D721Med (cell line): Measurements from ENCODE around the gene PRSS57.

Experiments used
- DNase-seq: peaks from one replicate; pipeline ENCODE4 v3.0.0; 2011; ENCODE audit warnings: low spot score; ENCODE audit not compliant: insufficient read length
- FAIRE-seq: peaks from 2 replicates; lab custom pipeline; 2011; peaks lifted over from hg19 to GRCh38; lab: Jason Lieb, UNC
- CTCF ChIP-seq: IDR thresholded peaks from 2 replicates; pipeline ENCODE4 v1.5.1; 2012; ENCODE audit warnings: mild to moderate bottlenecking, control low read depth; ENCODE audit not compliant: insufficient read depth; ENCODE audit errors: missing control alignments

Gene PRSS57

GRCh38 chr19:738509-739128 is 43.4 kb upstream of the PRSS57 start:
- no peak for FAIRE-seq
- TF ChIP-seq CTCF: no peak
- DNase-seq: no peak

GRCh38 chr19:737591-738093 is 42.4 kb upstream of the PRSS57 start:
- FAIRE-seq (no peak), DNase-seq (peak; percentile 88)
- TF ChIP-seq CTCF: peak; percentile 45

GRCh38 chr19:736125-736524 is 40.9 kb upstream of the PRSS57 start:
- FAIRE-seq (no peak), DNase-seq (no peak)
- no peak for TF ChIP-seq CTCF

- no peak for TF ChIP-seq CTCF
- DNase-seq (no peak), FAIRE-seq (no peak)
These were observed 39.5 kb upstream of the PRSS57 start for GRCh38 chr19:734716-735115.

- DNase-seq (no peak), FAIRE-seq (no peak)
- TF ChIP-seq CTCF: no peak
These were observed 37.2 kb upstream of the PRSS57 start for GRCh38 chr19:732148-733069.

- TF ChIP-seq CTCF: no peak
- FAIRE-seq (no peak), DNase-seq (no peak)
These were observed 35.7 kb upstream of the PRSS57 start for GRCh38 chr19:731000-731399.
